BE2C (cell line): ENCODE data around the gene CYBA.

Experiments used
- DNase-seq: peaks from one replicate; pipeline ENCODE4 v3.0.0-alpha.2; 2020
- H3K27me3 ChIP-seq: fragments of 250-450 bp; sonication (Bioruptor Pico); 2 replicates; pipeline ENCODE4 v1.5.1; 2020; ENCODE audit warnings: mild to moderate bottlenecking
- H3K36me3 ChIP-seq: fragments of 250-450 bp; sonication (Bioruptor Pico); 2 replicates; pipeline ENCODE4 v1.5.1; 2020; ENCODE audit warnings: mild to moderate bottlenecking
- H3K4me1 ChIP-seq: fragments of 250-450 bp; sonication (Bioruptor Pico); 2 replicates; pipeline ENCODE4 v1.5.1; 2020
- H3K4me3 ChIP-seq: 2 replicates; pipeline ENCODE4 v1.5.1; 2011; ENCODE audit warnings: low read depth, low read length
- H3K9me3 ChIP-seq: fragments of 250-450 bp; sonication (Bioruptor Pico); 2 replicates; pipeline ENCODE4 v1.5.1; 2020
- TF ChIP-seq, protein P1 (sequence below): IDR thresholded peaks from 2 replicates; pipeline ENCODE4 v1.5.1; 2012; ENCODE audit warnings: mild to moderate bottlenecking, low read depth, low read length

Gene CYBA

DNA sequence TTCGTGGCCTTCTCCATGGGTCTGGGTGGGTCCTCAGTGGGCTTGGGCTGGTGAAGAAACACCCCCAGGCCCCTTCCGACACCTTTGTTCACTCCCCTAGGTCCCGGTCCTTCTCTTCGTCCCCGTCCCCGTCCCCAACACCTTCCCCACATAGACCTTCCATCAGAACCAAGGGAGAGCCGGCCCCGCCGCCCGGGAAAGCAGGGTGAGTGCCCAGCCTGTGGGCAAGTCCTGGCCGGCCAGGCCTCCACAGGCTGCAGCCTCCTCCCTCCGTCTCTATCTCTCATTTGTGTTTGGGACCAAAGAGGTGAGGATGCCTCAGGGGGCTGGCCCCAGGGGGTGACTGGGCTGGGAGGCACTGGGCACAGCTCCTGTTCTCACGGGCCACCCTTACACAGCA, 27.0 kb downstream of the CYBA start:
- Histone ChIP-seq H3K9me3 (no peaks in the 10 kb centered on the region), H3K4me3 (no peak overlapping the region), H3K4me1 (no peaks in the 10 kb centered on the region), H3K27me3 (no peaks in the 10 kb centered on the region), H3K36me3 (peaks cover 64% of the 10 kb centered on the region)
- TF ChIP-seq, protein P1, sequence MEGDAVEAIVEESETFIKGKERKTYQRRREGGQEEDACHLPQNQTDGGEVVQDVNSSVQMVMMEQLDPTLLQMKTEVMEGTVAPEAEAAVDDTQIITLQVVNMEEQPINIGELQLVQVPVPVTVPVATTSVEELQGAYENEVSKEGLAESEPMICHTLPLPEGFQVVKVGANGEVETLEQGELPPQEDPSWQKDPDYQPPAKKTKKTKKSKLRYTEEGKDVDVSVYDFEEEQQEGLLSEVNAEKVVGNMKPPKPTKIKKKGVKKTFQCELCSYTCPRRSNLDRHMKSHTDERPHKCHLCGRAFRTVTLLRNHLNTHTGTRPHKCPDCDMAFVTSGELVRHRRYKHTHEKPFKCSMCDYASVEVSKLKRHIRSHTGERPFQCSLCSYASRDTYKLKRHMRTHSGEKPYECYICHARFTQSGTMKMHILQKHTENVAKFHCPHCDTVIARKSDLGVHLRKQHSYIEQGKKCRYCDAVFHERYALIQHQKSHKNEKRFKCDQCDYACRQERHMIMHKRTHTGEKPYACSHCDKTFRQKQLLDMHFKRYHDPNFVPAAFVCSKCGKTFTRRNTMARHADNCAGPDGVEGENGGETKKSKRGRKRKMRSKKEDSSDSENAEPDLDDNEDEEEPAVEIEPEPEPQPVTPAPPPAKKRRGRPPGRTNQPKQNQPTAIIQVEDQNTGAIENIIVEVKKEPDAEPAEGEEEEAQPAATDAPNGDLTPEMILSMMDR = no peak
- DNase-seq = no peak

DNA sequence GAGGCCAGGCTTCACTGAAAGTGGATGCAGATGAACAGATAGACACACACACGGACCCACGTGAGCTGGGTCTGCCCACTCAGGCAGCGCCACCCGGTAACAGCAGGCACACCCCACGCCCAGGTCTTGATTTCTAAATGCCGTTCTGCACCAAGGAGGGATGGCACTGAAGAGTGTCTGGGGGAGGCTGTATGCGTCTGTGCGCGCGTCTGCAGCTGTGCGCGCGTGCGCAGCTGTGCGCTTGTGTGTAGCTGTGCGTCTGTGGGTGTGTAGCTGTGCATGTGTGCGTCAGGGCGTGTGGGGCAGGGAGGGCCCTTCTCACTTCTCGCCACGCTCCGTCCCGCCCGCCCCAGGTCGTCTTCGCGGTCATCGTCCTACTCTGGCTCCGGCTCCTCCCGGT, 28.0 kb downstream of the CYBA start:
- H3K4me1 ChIP-seq = no peaks in the 10 kb centered on the region
- TF ChIP-seq, protein P1 = no peak
- H3K36me3 ChIP-seq = peaks cover 70% of the 10 kb centered on the region
- DNase-seq = no peak
- no peaks in the 10 kb centered on the region for H3K27me3 ChIP-seq
- H3K4me3 ChIP-seq = no peak overlapping the region
- no peaks in the 10 kb centered on the region for H3K9me3 ChIP-seq

DNA sequence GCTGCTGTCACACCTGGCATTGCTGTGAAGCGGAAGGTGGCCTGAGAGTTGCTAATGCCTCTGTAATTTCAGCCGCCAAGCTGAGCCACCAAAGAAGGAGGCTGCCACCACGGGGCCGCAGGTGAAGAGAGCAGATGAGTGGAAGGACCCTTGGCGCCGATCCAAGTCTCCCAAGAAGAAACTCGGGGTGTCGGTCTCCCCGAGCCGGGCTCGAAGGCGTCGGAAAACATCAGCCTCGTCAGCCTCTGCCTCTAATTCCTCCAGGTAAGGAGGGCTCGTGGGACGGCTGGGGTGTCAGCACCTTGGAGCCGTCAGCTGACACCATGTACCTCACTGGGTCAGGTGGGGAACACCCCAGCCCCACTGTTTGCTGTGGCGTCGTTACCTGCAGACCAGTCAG, 28.7 kb downstream of the CYBA start:
- Histone ChIP-seq H3K27me3 (no peaks in the 10 kb centered on the region), H3K4me1 (no peaks in the 10 kb centered on the region), H3K36me3 (peaks cover 68% of the 10 kb centered on the region), H3K4me3 (no peak overlapping the region), H3K9me3 (no peaks in the 10 kb centered on the region)
- DNase-seq = no peak
- TF ChIP-seq, protein P1 = no peak

DNA sequence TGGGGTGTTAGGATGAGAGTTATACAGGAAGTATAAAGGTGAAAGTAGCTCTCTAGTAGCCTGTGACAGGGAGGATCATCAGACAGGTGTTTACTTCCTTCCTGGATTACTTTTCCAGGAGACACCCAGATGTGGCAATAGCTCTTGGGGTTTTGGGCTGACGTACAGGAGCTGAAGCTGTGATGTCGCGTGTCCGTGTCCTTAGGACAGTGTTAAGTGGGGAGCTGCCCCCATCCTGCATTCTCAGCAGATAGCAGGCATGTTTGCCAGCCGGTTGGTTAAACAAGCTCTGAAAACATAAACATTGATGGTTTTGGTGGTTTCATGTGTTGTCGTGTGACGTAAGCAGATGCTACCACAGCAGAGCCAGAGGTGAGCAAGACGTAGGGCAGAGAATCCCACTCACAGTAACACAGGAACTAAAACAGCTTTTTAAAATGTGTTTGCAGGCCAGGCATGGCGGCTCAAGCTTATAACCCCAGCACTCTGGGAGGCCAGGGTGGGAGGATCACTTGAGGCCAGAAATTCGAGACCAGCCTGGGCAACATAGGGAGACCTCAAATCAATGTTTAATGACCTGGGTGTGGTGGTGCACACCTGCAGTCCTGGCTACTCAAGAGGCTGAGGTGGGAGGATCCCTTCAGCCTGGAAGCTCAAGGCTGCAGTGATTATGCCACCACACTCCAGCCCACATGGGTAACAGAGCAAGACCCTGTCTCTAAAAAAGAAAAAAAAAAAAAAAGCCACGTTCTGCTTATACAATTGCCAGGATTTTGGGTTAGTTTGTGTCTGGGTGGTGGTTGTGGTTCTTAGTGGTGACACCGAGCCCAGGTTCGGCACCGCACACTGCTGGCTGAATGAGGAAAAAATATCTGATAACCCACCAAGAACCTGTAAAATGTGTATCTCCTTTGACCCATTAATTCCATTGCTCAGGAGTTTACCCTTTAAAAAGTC, 30.7 kb downstream of the CYBA start:
- TF ChIP-seq, protein P1 = no peak
- H3K4me3 ChIP-seq = no peak overlapping the region
- DNase-seq = no peak
- peaks cover 71% of the 10 kb centered on the region for H3K36me3 ChIP-seq
- no peaks in the 10 kb centered on the region for H3K9me3 ChIP-seq
- H3K27me3 ChIP-seq = no peaks in the 10 kb centered on the region
- no peaks in the 10 kb centered on the region for H3K4me1 ChIP-seq

DNA sequence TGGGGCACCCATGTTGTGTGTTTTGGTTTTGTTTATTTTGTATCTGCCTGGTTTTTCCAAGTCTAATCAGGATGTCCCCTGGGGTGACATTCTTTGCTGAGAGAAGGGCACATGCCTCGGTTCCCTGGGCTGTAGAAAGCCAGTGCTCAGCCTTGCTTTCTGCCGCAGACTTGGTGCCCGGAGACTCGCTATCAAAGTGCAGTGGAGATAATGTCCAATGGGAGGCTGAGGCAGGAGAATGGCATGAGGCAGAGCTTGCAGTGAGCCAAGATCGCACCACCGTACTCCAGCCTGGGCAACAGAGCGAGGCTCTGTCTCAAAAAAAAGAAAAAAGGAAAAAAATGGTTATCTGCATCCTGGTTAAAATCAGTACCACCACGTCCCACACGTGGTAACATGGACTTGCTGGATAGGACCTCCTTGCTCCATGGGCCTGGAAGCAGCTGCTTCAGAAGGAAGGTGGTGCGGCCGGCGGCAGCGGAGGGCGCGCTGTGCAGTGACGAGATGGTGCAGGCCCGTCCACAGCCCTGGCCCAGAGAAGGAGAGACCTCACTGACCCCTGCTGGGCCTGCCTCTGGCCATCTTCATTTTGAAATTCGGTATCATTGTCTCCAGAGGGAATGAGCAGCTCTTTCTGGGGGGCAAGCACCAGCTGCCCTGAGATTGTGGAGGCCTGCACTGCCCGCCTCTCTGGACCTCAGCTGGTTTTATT, 31.7 kb downstream of the CYBA start:
- peaks cover 66% of the 10 kb centered on the region for H3K36me3 ChIP-seq
- no peak for DNase-seq
- TF ChIP-seq, protein P1 = no peak
- H3K9me3 ChIP-seq = no peaks in the 10 kb centered on the region
- no peaks in the 10 kb centered on the region for H3K4me1 ChIP-seq
- H3K27me3 ChIP-seq = no peaks in the 10 kb centered on the region
- H3K4me3 ChIP-seq = no peak overlapping the region
